Hepatocyte (in vitro differentiated cells): ENCODE measurements around the gene TBC1D5. TPM values are rescaled to one million over a fixed set of nuclear protein-coding genes. Genes with fewer than 3 reads are reported as not detected.

ENCODE experiments used
- DNase-seq: peaks from one replicate; pipeline ENCODE4 v3.0.0-alpha.2; 2016; ENCODE audit warnings: low spot score
- H2AFZ ChIP-seq: fragments of 200-600 bp; sonication (generic); 2 replicates; pipeline ENCODE4 v1.6.0; 2016; ENCODE audit warnings: antibody characterized with exemption, mild to moderate bottlenecking
- H3K27ac ChIP-seq: fragments of 200-600 bp; sonication (generic); 2 replicates; pipeline ENCODE4 v1.5.1; 2016; ENCODE audit warnings: mild to moderate bottlenecking
- H3K27me3 ChIP-seq: fragments of 200-600 bp; sonication (generic); 2 replicates; pipeline ENCODE4 v1.6.1; 2016
- H3K36me3 ChIP-seq: fragments of 200-600 bp; sonication (generic); replicated peaks from 2 replicates; pipeline ENCODE4 v1.5.1; 2016; ENCODE audit warnings: low read depth; ENCODE audit not compliant: insufficient read depth
- H3K4me1 ChIP-seq: fragments of 200-600 bp; sonication (generic); 2 replicates; pipeline ENCODE4 v1.5.1; 2016; ENCODE audit warnings: mild to moderate bottlenecking, moderate library complexity; ENCODE audit not compliant: insufficient read depth
- H3K4me2 ChIP-seq: fragments of 200-600 bp; sonication (generic); 2 replicates; pipeline ENCODE4 v1.6.0; 2016
- H3K4me3 ChIP-seq: fragments of 200-600 bp; sonication (generic); 2 replicates; pipeline ENCODE4 v1.5.1; 2016; ENCODE audit warnings: mild to moderate bottlenecking
- H3K79me2 ChIP-seq: fragments of 200-600 bp; sonication (generic); 2 replicates; pipeline ENCODE4 v1.6.0; 2017; ENCODE audit warnings: mild to moderate bottlenecking
- H3K9me2 ChIP-seq: fragments of 200-600 bp; sonication (generic); replicated peaks from 2 replicates; pipeline ENCODE4 v1.6.0; 2017; ENCODE audit warnings: mild to moderate bottlenecking; ENCODE audit not compliant: insufficient read depth
- H3K9me3 ChIP-seq: fragments of 200-600 bp; sonication (generic); 2 replicates; pipeline ENCODE4 v1.5.1; 2016; ENCODE audit warnings: low read depth, mild to moderate bottlenecking
- H4K20me1 ChIP-seq: fragments of 200-600 bp; sonication (generic); 2 replicates; pipeline ENCODE4 v1.6.0; 2016; ENCODE audit warnings: mild to moderate bottlenecking; ENCODE audit not compliant: insufficient read depth, poor library complexity, severe bottlenecking
- EZH2 ChIP-seq: fragments of 200-600 bp; sonication (generic); IDR thresholded peaks from 2 replicates; pipeline ENCODE4 v1.6.1; 2016; ENCODE audit warnings: antibody characterized with exemption, mild to moderate bottlenecking, borderline replicate concordance
- EZH2phosphoT487 ChIP-seq: fragments of 200-600 bp; sonication (generic); IDR thresholded peaks from one replicate; pipeline ENCODE4 v1.6.1; 2018; ENCODE audit warnings: antibody characterized with exemption, mild to moderate bottlenecking, low read depth, moderate library complexity; ENCODE audit not compliant: unreplicated experiment, severe bottlenecking
- WGBS: methylation state at CpG from one replicate; pipeline ENCODE4 v1.1.6; 2016; ENCODE audit warnings: low lambda C conversion rate; ENCODE audit errors: missing lambda C conversion rate; 5-methylcytosine and 5-hydroxymethylcytosine counted together
- polyA plus RNA-seq: library from polyadenylated mRNA; unstranded; fragments of >200 nt; fragmentation: Nextera tagmentation; extraction: Ambion mirVana; gene quantifications from 2 replicates; pipeline ENCODE4 v1.2.1, GENCODE V29; 2016
- total RNA-seq: library from RNA; depleted of rRNA; stranded (reverse); fragments of >200 nt; gene quantifications from 2 replicates; pipeline ENCODE4 v1.2.3, GENCODE V29; 2014
- TF ChIP-seq, protein P1 (sequence below): fragments of 200-600 bp; sonication (generic); IDR thresholded peaks from 2 replicates; pipeline ENCODE4 v1.5.1; 2016; ENCODE audit warnings: antibody characterized with exemption, mild to moderate bottlenecking; ENCODE audit not compliant: poor library complexity

Gene TBC1D5
- total and polyA plus RNA-seq, 2 experiments from 2014 or later: 17.0 to 64.2 TPM

DNA sequence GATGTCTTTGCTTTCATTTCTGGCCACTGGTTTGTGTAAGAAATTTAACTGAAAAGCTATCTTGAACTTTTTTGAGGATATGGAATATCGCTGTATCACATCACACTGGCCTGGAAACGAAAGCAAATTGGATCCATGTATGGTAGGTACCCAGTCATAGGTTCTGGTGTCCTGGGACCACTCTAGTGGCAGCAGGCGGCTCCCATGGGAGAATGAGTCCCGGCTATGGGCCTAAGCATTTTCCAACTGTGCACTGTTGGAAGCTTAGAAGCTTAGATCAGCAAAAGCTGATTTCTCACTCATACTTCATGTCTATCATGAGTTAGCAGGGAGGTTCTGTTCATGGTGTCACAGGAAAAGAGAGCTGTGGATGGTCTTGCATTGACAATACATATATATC lies 534.5 kb downstream of the TBC1D5 start:
- Histone ChIP-seq H3K4me3 (no peak overlapping the region), H3K36me3 (no peaks in the 10 kb centered on the region), H2AFZ (no peak overlapping the region), H4K20me1 (no peaks in the 10 kb centered on the region), H3K9me2 (no peaks in the 10 kb centered on the region), H3K27ac (no peak overlapping the region), H3K4me1 (no peaks in the 10 kb centered on the region), H3K4me2 (no peak overlapping the region), H3K79me2 (no peaks in the 10 kb centered on the region), H3K27me3 (no peaks in the 10 kb centered on the region), H3K9me3 (no peaks in the 10 kb centered on the region)
- 97% methylated on average over 4 of the region's 4 CpGs for WGBS
- DNase-seq: no peak
- TF ChIP-seq EZH2 (no peak), EZH2phosphoT487 (no peak)
- TF ChIP-seq, protein P1, sequence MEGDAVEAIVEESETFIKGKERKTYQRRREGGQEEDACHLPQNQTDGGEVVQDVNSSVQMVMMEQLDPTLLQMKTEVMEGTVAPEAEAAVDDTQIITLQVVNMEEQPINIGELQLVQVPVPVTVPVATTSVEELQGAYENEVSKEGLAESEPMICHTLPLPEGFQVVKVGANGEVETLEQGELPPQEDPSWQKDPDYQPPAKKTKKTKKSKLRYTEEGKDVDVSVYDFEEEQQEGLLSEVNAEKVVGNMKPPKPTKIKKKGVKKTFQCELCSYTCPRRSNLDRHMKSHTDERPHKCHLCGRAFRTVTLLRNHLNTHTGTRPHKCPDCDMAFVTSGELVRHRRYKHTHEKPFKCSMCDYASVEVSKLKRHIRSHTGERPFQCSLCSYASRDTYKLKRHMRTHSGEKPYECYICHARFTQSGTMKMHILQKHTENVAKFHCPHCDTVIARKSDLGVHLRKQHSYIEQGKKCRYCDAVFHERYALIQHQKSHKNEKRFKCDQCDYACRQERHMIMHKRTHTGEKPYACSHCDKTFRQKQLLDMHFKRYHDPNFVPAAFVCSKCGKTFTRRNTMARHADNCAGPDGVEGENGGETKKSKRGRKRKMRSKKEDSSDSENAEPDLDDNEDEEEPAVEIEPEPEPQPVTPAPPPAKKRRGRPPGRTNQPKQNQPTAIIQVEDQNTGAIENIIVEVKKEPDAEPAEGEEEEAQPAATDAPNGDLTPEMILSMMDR: no peak

DNA sequence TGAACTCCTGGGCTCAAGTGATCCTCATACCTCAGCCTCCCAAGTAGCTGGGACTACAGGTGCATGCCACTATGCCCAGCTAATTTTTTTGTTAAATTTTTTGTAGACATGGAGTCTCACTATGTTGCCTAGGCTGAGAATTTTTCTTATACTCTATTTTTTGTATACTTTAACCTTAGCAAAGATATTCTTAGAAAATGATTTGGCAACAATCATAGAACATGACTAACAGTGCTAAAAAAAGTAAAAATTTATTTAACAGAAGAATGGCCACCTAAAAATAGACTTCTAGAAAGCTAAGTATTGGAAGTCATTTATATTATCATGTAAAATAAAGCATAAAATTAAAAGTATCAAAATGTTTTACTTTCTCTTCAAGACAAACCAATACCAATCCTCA lies 535.4 kb downstream of the TBC1D5 start:
- H3K4me1 ChIP-seq: no peaks in the 10 kb centered on the region

DNA sequence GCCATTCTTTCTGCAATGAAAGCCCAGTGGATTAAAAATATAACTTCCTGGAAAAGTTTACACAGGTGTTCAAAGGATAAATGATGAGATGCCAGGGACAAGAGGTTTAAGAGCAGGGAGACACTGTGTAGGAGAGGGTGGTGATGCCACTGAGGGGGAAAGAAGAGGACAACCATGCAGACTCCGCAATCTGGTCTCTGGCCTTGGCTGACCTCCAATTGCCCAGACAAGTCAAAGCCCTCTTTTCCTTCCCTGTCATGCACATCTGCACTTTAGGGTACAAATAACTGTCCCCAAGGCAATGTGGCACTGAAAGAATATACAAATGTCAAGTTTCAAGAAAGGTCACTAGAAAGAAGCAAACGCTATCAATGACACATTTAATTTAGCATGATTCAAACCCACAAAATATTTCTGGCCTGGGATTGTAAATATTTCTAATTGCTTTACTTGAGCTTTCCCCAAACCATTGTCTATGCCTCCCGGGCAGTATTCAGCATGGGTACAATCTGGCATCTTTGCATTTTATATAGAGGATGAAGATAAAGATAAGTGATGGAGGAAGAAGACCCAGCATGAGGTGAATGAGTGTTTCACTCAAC lies 538.3 kb downstream of the TBC1D5 start:
- H3K4me2 ChIP-seq: no peak overlapping the region
- H3K79me2 ChIP-seq: no peaks in the 10 kb centered on the region
- 88% methylated on average over 3 of the region's 3 CpGs for WGBS
- H3K36me3 ChIP-seq: no peaks in the 10 kb centered on the region
- no peaks in the 10 kb centered on the region for H3K27me3 ChIP-seq
- DNase-seq: no peak
- H3K4me1 ChIP-seq: no peaks in the 10 kb centered on the region
- TF ChIP-seq, protein P1: no peak
- TF ChIP-seq EZH2 (no peak), EZH2phosphoT487 (no peak)
- H3K27ac ChIP-seq: no peak overlapping the region
- H4K20me1 ChIP-seq: no peaks in the 10 kb centered on the region
- no peaks in the 10 kb centered on the region for H3K9me2 ChIP-seq
- no peak overlapping the region for H3K4me3 ChIP-seq
- no peaks in the 10 kb centered on the region for H3K9me3 ChIP-seq
- H2AFZ ChIP-seq: no peak overlapping the region

More for the DNA sequence above, 535.4 kb downstream of the TBC1D5 start:
- Histone ChIP-seq H3K79me2 (no peaks in the 10 kb centered on the region), H3K4me3 (no peak overlapping the region), H3K4me2 (no peak overlapping the region), H3K36me3 (no peaks in the 10 kb centered on the region), H3K9me3 (no peaks in the 10 kb centered on the region), H3K27ac (no peak overlapping the region), H2AFZ (no peak overlapping the region), H4K20me1 (no peaks in the 10 kb centered on the region), H3K27me3 (no peaks in the 10 kb centered on the region), H3K9me2 (no peaks in the 10 kb centered on the region)
- TF ChIP-seq EZH2 (no peak), EZH2phosphoT487 (no peak)
- TF ChIP-seq, protein P1: no peak
- no peak for DNase-seq
